HG02885 (cell line): ENCODE results near the gene P2RX3.

ENCODE experiments used
- ATAC-seq: cut with Tn5 transposase; IDR thresholded peaks from one replicate; pipeline ENCODE4 v1.9.1; 2021; ENCODE audit warnings: mild to moderate bottlenecking; ENCODE audit not compliant: unreplicated experiment, poor library complexity

P2RX3 gene

DNA sequence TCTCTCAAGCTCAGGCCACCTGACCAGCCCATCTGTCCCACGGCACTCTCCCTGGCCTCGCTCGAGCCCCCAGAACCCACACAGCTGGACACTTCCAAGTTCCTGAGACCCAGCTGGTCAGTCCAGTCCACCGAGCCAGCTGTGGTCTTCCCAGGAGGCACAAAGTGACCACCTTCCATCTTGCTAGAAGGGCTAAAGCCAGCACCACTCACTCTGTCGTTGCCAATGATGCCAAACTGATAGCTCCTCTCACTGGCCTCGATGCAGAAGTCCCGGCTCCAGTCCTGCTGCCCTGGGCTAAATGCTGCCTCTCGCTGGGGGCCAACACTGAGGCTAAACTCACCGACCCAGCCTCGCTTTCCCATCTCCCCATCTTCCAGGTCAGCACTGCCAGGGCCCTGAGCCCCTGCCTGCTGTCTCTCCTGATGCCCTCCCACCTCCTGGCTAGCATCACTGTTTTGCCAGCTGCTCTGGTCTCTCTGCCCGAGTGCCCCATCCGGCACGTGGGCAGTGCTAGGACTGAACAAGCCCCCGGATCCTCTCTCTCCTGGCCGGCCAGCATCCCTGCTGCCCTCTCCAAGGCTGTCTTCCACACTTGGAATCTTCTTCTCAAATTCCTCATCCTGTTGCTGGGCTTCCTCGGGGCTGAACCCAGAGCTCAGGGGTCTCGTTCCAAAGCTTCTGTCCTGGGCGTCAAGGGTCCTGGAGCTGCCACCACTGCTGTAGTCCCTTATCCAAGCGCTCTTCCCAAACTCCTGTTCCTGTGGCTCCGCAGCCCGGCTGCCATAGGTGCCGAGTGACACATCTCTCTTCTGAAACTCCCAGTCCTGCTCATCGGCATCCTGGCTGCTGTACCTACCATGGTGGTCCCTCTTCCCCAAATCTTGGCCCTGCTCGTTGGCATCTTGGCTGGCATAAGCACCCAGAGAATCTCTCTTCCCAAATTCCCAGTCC is 28.8 kb upstream of the P2RX3 start:
- ATAC-seq = no peak

GRCh38 chr11:57310091-57310490 is 28.1 kb upstream of the P2RX3 start:
- no peak for ATAC-seq

DNA sequence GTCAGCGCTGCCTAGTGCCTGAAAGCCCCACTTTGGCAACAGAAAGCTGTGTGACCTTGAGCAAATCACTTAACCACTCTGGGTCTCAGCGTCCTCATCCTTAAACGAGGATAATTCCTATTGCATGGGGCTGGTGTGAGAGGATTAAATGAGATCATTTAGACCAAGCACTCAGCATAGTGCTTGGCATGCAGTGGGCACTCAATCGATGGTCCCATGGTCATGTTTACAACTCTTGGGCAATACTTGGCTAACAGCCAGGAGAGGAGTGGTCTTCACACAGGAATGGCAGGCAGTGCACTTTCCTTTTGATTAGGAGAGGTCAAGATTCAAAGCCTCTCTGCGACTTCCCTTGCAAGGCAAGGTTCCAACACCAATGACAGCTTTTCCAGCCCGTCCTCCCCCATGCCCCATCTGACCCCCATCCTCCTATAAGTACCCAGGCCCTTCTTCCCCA is 27.5 kb upstream of the P2RX3 start:
- no peak for ATAC-seq

- peak; percentile 98 for ATAC-seq
Observed at GRCh38 chr11:57311109-57311936, 26.8 kb upstream of the P2RX3 start.

DNA sequence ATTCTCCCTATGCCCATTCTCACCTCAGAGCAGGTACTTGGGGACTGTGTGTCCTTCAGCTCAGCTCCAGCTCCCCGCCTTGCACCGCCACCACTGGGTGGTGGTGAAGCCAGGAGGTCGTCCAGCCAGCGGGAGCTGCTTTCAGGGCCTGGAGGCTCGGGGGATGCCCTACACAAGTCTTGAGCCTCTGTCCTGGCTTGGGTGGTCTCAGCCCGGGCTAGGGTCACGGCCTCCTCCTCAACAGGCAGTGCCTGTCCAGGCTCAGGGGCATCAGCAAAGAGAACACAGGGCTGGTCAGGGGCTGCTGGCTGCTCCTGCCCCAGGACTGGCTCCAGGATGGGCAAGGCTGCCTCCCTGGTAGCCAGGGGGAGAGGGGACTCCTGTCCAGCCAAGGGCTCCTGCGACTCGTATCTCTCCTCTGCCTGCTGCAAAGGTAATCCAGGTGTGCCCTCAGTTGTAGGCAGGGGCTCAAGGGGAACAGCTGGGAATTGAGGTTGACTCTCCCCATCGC is 25.6 kb upstream of the P2RX3 start:
- ATAC-seq = no peak

DNA sequence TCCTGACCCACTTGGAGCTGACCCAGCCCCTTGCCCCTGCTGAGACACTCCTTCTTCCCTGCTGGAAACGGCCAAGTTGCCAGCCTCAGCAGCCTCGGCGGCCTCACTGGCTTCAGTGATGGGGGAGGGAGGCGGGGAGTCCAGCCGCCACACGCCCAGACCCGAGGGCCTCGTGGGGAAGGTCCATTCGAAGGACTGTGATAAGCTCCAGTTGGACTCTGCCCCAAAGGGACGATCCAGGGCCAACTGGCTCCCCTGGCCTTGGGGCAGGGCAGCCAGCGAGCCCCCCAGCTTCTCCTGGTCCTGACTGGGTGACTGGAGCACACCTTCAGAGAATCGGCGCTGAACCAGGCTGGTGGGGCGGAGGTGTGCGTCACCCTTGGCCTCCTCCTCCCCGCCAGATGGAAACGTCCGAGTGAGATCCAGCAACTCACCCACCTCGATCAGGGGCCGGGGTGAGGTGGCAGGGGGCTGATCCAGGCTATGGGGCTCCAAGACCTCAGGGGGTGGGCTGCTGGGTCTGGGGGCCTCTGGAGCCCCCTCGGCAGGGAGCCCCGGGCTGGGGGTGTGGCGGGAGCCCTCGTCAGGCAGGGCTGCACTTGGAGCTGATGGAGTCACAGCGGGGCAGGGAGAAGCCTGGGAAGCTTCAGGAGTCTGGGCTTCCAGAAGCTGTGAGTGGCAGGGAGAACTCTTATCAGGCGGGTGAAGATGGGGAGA is 24.9 kb upstream of the P2RX3 start:
- no peak for ATAC-seq

DNA sequence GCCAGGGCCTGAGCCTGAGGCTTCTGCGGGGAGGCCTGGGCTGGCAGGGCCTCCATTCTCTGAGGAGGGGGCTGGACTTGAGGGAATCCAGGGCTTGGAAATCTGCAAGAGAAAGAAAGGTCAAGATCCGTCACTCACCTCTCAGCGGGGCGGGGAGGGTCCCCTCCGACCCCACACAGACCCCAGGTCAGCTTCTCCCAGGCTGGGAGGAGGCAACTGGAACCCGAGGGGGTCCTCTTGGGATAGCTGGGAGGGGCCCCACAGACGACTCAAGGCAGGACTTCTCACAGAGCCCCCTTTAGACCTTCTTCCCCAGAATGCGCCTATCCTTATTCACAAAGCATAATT is 24.4 kb upstream of the P2RX3 start:
- no peak for ATAC-seq

- no peak for ATAC-seq
Observed at GRCh38 chr11:57314221-57314973, 23.8 kb upstream of the P2RX3 start.

DNA sequence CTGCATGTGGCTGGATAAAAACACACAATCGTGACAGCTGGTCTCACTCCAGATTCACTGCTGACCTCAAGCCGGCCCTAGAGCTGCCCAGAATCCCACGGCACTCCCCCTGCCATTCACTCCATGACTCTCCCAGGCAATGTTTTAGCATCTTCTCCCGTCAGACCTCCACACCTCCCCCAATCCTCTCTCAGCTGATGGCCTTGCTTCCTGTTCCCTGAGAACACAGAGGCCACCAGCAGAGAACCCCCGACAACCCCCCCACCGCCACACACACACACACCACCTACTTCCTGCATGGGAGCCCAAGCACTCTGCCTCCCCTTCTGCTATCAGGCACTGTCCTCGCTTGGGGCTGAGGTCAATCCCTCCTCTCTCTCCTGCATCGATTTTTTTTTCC is 22.7 kb upstream of the P2RX3 start:
- no peak for ATAC-seq

DNA sequence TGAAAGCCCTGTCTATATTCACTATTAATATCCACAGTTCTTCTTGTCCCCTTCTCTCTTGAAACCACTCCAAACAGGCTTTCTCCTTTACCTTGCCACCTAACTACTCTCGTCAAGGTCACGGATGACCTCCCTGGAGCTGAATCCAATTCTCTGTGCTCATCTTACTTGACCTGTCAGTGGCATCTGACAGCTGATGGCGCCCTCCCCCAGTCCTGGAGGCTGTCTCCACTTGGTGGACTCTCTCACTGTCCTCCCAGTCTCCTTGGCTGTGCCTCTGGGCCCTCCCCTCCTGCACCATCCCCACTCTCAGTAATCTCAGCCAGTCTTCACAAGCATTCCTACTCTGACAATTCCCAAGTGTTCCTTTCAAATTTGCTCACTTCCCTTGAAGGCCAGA is 22.1 kb upstream of the P2RX3 start:
- no peak for ATAC-seq

DNA sequence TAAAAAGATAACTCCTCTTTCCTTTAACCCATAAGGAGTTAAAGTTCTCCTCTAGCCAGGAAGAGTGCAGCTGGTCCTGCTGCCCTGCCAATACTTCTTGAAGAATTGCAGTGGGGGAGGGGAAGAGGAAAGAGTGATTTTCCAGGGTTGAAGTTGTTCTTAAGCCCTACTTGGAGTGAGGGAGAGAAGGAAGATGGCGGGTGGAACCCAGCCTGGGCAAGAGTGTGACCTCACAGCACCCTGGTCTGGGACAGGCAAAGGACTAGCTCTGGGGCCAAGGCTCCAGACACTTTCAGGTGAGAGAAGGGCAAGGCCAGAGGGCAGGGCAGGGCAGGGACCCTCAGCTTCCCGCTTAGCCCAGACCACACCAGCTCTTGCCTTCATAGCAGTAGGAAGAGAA is 20.0 kb upstream of the P2RX3 start:
- ATAC-seq = no peak

- ATAC-seq = no peak
Observed at GRCh38 chr11:57320067-57320718, 18.0 kb upstream of the P2RX3 start.

GRCh38 chr11:57320719-57321387 is 17.3 kb upstream of the P2RX3 start:
- no peak for ATAC-seq

- no peak for ATAC-seq
Observed at GRCh38 chr11:57321388-57322255, 16.5 kb upstream of the P2RX3 start.

DNA sequence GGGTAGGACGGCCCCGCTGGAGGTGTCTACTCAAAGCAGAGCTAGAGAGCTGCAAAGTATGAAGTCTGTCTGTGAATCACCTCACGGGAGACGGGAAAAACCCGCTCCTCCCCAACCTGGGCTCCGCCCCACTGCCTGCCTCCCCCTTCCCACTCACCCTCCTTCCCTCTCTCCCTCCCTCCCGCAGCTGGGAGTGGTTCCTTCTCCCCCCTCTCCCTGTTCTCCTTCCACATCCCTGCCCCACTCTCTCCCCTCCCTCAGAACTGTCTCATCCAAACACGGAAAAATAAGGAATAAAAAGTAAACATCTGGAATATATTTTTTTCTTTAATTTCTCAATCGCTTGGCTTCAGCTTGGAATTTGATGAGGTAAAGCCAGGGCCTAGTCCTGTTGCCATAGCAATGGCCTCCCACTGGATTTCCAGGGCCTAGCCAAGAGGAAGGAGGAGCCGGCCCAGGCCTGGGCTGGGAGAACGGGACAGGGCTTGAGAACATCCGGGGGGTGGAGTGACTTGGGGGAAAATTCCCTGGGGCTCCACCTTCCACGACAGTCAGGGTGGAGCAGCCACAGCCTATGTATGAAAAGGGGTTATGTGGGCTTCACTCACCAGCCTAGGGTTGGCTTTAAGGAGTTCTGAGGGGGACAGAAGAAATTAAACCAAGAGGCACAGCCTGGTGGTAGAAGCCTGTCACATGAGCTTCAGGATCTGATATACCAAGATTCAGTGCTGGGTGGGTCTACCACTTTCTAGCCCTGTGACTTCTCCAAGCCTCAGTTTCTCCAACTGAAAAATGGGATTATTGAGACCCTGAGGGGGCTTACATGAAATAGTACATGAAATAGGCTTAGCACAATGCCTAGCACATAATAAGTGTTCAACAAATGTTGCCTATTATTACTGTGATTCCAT is 15.6 kb upstream of the P2RX3 start:
- ATAC-seq = no peak

DNA sequence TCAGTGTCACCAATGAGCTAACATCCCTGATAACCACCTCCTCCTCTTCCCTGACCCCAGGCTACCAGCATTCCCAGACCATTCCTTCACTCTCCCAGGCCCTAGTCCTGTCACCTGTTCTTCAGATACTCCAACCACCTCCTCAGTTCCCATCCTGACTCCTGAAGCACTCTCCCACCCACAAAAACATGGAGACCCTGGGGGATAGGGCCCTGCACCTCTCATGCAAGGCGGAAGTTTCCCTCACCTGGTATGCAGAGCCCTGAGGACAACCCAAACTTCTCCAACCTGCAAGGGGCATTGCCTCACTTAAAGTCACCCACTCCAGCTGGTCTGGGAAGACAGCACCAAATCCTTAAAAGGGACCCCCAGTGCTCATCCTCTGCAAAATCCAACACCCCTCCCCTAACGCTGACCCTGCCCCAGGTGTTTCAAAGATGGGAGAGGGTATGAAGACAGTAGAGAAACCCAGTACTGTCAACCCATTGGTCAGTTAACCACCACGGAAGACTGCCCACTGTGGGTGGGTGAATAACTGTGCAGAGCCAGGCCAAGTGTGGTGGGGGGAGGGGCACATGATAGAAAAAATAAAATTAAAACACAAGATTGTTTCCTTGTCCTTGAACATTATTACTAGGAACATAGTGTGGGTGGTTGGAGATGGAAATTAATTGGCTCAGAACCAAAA is 14.8 kb upstream of the P2RX3 start:
- ATAC-seq = no peak
